Body of pancreas (tissue), 4 donors: ENCODE measurements around the gene UPF3A.
"Not testable (repeated sequence)": the region's sequence is repeated elsewhere in the genome, so short reads cannot be mapped to it uniquely, and the experiment has no call there.

Experiments used
- CTCF ChIP-seq, 7 experiments: fragments of 450-650 bp in 4 of 7; fragments of 200-600 bp in 3 of 7; sonication (generic) in 3 of 7; IDR thresholded peaks; one replicate each; pipeline ENCODE4 v1.5.1; 2016 to 2019; ENCODE audit warnings: antibody characterized with exemption in 7 of 7
- POLR2A ChIP-seq, 3 donors: fragments of 450-650 bp; IDR thresholded peaks; one replicate each; pipeline ENCODE4 v1.6.1; 2016; ENCODE audit warnings: antibody characterized with exemption in 3 of 3, mild to moderate bottlenecking in 2 of 3

GRCh38 chr13:114336457-114336856, 55.1 kb downstream of the UPF3A start:
- TF ChIP-seq CTCF, POLR2A (IDR thresholded peaks at IDR 0.05): not testable (repeated sequence)
